AG04450 (cell line): ENCODE results near the gene OR2H1. TPM values are rescaled to one million over a fixed set of nuclear protein-coding genes. Genes with fewer than 3 reads are reported as not detected.

Experiments
- CTCF ChIA-PET: fragments of 300-600, 350-600 bp; formaldehyde crosslinking; extraction: SDS; loops from one replicate; lab custom pipeline; 2022; ENCODE audit warnings: antibody characterized with exemption, inconsistent platforms; lab: Charles Lee
- POLR2A ChIA-PET: fragments of 350-600 bp; formaldehyde crosslinking; extraction: SDS; loops from one replicate; lab custom pipeline; 2021; ENCODE audit warnings: antibody characterized with exemption, inconsistent platforms; lab: Yijun Ruan, JAX
- DNase-seq: peaks from one replicate; pipeline ENCODE4 v3.0.0-alpha.2; 2011; ENCODE audit warnings: low read depth, low spot score
- H3K27ac ChIP-seq: one replicate; pipeline ENCODE4 v1.5.1; 2012; ENCODE audit warnings: low read depth, low read length, control low read depth
- H3K27me3 ChIP-seq: one replicate; pipeline ENCODE4 v1.6.0; 2012; ENCODE audit warnings: low read length; ENCODE audit not compliant: control insufficient read depth, insufficient read depth
- H3K4me3 ChIP-seq: 2 replicates; pipeline ENCODE4 v1.5.1; 2011; ENCODE audit warnings: mild to moderate bottlenecking, low read depth, low read length, control low read depth
- H3K9me3 ChIP-seq: 2 replicates; pipeline ENCODE4 v1.5.1; 2012; ENCODE audit warnings: low read length; ENCODE audit not compliant: control insufficient read depth, insufficient read depth
- polyA plus RNA-seq: library from polyadenylated mRNA; depleted of rRNA; stranded (reverse); fragments of >200 nt; gene quantifications from 2 replicates; pipeline ENCODE4 v1.2.3, GENCODE V29; 2011
- TF ChIP-seq, protein P1 (sequence below): IDR thresholded peaks from 2 replicates; pipeline ENCODE4 v1.5.1; 2011; ENCODE audit warnings: low read depth, low read length, control low read depth, inconsistent platforms

Gene OR2H1
- polyA plus RNA-seq, 1 experiment = not detected

GRCh38 chr6:29447670-29448069 is 9.3 kb upstream of the OR2H1 start:
- Histone ChIP-seq H3K9me3 (peaks cover 12% of the 10 kb centered on the region; the same call in 1 of the 2 replicates), H3K27ac (no peak overlapping the region), H3K4me3 (no peak overlapping the region), H3K27me3 (no peaks in the 10 kb centered on the region)
- DNase-seq = no peak
- ChIA-PET CTCF (no interaction called here), POLR2A (no interaction called here)
- TF ChIP-seq, protein P1, sequence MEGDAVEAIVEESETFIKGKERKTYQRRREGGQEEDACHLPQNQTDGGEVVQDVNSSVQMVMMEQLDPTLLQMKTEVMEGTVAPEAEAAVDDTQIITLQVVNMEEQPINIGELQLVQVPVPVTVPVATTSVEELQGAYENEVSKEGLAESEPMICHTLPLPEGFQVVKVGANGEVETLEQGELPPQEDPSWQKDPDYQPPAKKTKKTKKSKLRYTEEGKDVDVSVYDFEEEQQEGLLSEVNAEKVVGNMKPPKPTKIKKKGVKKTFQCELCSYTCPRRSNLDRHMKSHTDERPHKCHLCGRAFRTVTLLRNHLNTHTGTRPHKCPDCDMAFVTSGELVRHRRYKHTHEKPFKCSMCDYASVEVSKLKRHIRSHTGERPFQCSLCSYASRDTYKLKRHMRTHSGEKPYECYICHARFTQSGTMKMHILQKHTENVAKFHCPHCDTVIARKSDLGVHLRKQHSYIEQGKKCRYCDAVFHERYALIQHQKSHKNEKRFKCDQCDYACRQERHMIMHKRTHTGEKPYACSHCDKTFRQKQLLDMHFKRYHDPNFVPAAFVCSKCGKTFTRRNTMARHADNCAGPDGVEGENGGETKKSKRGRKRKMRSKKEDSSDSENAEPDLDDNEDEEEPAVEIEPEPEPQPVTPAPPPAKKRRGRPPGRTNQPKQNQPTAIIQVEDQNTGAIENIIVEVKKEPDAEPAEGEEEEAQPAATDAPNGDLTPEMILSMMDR = no peak

DNA sequence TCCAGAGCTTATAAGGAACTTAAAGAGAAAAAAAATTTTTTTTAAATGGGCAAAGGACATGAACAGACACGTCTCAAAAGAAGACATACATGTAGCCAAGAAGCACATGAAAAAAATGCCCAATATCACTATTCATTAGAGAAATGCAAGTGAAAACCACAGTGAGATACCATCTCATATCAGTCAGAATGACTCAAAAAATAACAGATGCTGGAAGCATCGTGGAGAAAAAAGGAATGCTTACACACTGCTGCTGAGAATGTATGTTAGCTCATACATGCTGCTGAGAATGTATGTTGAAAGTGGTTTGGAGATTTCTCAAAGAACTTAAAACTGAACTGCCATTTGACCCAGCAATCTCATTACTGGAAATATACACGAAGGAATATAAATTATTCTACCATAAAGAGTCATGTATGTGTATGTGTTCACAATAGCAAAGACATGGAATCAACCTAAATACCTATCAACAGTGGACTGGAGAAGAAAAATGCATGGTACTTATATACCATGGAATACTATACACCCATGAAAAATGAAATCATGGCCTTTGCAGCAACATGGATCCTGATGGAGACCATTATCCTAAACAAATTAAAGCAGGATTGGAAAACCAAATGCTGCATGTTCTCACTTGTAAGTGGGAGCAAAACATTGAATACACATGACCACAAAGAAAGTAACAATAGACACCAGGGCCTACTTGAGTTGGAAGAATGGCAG is 5.3 kb upstream of the OR2H1 start:
- Histone ChIP-seq H3K27ac (no peak overlapping the region), H3K4me3 (no peak overlapping the region), H3K27me3 (no peaks in the 10 kb centered on the region), H3K9me3 (peaks cover 10% of the 10 kb centered on the region)
- ChIA-PET CTCF (no interaction called here), POLR2A (no interaction called here)
- TF ChIP-seq, protein P1 = no peak
- no peak for DNase-seq

DNA sequence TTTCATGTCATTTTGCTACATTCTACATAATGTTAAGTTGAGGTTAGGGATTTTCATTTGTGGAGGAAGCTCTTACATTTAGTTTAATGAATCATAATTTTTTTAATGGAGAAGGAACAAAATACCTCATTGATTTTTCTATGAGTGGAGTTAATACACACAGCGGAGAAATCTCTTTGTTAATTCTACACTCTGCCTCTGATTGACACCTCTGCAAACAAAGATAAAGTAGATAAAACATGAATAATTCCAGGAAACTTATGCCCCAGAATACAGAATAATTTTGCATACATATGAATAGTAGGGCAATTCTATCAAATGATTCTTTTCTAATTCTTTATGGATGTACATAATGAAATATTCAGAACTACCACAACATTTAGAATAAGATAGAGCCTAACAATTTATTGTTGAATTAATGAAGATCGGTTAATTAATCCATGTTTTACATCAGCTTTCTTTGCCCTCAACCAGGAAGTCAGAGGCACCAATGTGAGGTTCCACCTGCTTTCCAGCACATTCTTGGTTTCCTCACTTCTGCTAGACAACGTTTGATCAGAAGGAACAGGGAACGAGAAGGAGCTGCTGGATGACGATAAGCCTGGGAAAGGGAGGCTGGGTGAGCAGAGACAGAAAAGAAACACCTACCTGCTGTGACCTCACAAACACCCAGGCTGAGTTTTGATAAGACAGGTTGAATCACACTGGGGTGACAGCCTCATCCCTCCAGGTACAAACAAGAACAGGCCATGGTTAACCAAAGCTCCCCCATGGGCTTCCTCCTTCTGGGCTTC is 4.3 kb downstream of the OR2H1 start:
- TF ChIP-seq, protein P1 = no peak
- Histone ChIP-seq H3K27ac (no peak overlapping the region), H3K9me3 (peaks cover 4% of the 10 kb centered on the region), H3K4me3 (no peak overlapping the region), H3K27me3 (no peaks in the 10 kb centered on the region)
- ChIA-PET POLR2A (no interaction called here), CTCF (no interaction called here)
- no peak for DNase-seq

- Histone ChIP-seq H3K27ac (no peak overlapping the region), H3K4me3 (no peak overlapping the region), H3K27me3 (no peaks in the 10 kb centered on the region), H3K9me3 (peaks cover 4% of the 10 kb centered on the region)
- TF ChIP-seq, protein P1 = no peak
- ChIA-PET POLR2A (no interaction called here), CTCF (no interaction called here)
- no peak for DNase-seq
These were observed 5.1 kb downstream of the OR2H1 start for GRCh38 chr6:29462022-29462421.

- no peak for DNase-seq
- TF ChIP-seq, protein P1 = no peak
- POLR2A ChIA-PET = no interaction called here
- H3K4me3 ChIP-seq = no peak overlapping the region
- H3K9me3 ChIP-seq = peaks cover 4% of the 10 kb centered on the region
- CTCF ChIA-PET = no interaction called here
- no peaks in the 10 kb centered on the region for H3K27me3 ChIP-seq
- H3K27ac ChIP-seq = no peak overlapping the region
These were observed 8.3 kb downstream of the OR2H1 start for GRCh38 chr6:29465279-29465678.
